Esophagus squamous epithelium (tissue), 5 donors: ENCODE data around the gene WDR70. TPM values are rescaled to one million over a fixed set of nuclear protein-coding genes. Genes with fewer than 3 reads are reported as not detected.

Source experiments
- DNase-seq: peaks from one replicate; lab custom pipeline; 2025; lab: John Stamatoyannopoulos, UW
- H3K27ac ChIP-seq, 4 donors: fragments of 200-600 bp; sonication (generic); one replicate each; pipeline ENCODE4 v1.5.1; 2016 to 2019; ENCODE audit warnings: mild to moderate bottlenecking in 1 of 4
- H3K27me3 ChIP-seq, 4 donors: fragments of 200-600 bp; sonication (generic); 1 replicate in 3 of 4; 2 replicates in 1 of 4; pipeline versions ENCODE4 v1.5.1 to v1.6.0; 2017 to 2021; ENCODE audit warnings: antibody characterized with exemption in 1 of 4
- H3K36me3 ChIP-seq, 3 donors: fragments of 200-600 bp; sonication (generic); one replicate each; pipeline ENCODE4 v1.5.1; 2016 to 2019
- H3K4me1 ChIP-seq, 3 donors: fragments of 200-600 bp; sonication (generic); one replicate each; pipeline ENCODE4 v1.5.1; 2017 to 2019
- H3K4me3 ChIP-seq, 4 donors: fragments of 200-600 bp; sonication (generic); 1 replicate in 3 of 4; 2 replicates in 1 of 4; pipeline ENCODE4 v1.5.1; 2016 to 2019; ENCODE audit warnings: mild to moderate bottlenecking in 2 of 4, moderate library complexity in 1 of 4
- H3K9me3 ChIP-seq, 3 donors: fragments of 200-600 bp; sonication (generic); one replicate each; pipeline ENCODE4 v1.5.1; 2016 to 2019
- POLR2A ChIP-seq, 4 donors: fragments of 450-650 bp; IDR thresholded peaks; one replicate each; pipeline ENCODE4 v1.6.1; 2017; ENCODE audit warnings: antibody characterized with exemption in 4 of 4, mild to moderate bottlenecking in 4 of 4, moderate library complexity in 3 of 4
- WGBS, 2 donors: methylation state at CpG; one replicate each; pipeline ENCODE4 v1.1.5; 2018; 5-methylcytosine and 5-hydroxymethylcytosine counted together
- intact Hi-C: fragments of 100-400 bp; cut with DNase I; formaldehyde crosslinking; loops from one replicate; pipeline ENCODE4 v1.15.0; 2022
- total RNA-seq, 4 donors: library from RNA; depleted of rRNA; stranded (reverse); fragments of >200 nt; gene quantifications; one replicate each; pipeline ENCODE4 v1.1.0, GENCODE V29; 2016
- TF ChIP-seq, protein P1 (sequence below), 6 experiments: fragments of 450-650 bp in 4 of 6; fragments of 200-600 bp in 2 of 6; sonication (generic) in 2 of 6; IDR thresholded peaks; one replicate each; pipeline ENCODE4 v1.5.1; 2016 to 2019; ENCODE audit warnings: antibody characterized with exemption in 6 of 6, mild to moderate bottlenecking in 4 of 6, moderate library complexity in 4 of 6
- donor health status: DM: yes; HTN: yes; CAD: no.

WDR70 gene
- total RNA-seq, 4 donors from 2014 or later, result 8.2 to 26.1 (median 15.5) TPM

DNA sequence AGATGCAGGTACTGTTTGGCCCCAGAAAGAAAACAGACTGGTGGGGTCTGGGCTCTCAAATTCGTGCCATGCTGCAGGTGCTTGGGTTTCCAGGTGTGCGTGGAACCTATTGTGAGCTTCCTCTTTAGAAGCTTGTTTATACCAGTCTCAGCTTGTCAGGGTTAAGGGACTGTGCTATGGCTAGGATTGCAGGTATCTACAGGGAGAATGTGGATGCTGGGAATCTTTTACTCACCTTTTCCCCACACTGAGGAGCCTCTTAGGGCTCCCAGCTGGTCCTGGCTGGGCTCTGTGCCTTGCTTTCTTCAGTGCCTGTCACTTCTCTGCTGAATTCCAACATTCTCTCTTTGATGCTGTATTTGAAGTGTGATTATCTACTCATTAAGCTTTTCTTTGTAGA is 111.8 kb downstream of the WDR70 start:
- Histone ChIP-seq H3K27me3 (no peaks in the 10 kb centered on the region), H3K4me3 (no peak overlapping the region)
- 44 to 60% methylated on average over 2 of the region's 2 CpGs for WGBS, 2 donors

DNA sequence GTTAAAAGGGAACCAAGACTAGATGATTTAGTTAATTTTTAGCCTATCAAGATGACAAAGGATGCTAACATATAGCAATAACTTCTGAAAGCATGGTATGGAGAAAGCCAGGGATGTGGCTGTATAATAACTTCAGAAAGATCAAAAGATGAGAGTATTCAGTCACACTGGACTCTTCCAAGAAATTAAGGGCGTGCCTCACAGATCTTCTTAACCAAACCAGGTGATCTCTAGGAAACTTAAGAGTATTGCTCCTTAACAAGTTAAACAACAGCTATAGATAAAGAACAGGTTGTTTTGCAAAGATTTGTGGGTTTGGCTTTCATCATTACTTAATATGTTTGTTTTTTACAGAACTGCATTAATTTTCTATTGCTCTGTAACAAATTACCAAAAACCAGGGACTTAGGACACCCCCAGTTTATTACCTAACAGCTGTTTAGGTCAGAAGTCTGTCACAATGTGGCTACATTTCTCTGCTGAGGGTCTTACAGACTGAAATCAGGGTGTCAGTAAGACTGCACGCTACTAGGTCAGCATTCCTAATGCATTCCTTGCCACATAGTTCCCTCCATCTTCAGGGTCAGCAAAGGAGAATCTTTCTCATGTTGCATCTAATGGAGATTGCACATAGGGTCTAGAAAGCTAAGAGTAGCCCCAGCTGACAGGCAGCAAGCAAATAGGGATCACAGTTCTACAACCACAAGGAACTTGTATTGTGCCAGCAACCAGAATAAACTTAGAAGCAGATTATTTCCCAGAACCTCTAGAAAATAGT is 113.8 kb downstream of the WDR70 start:
- Histone ChIP-seq H3K4me3 (no peak overlapping the region), H3K27ac (no peak overlapping the region), H3K4me1 (peaks cover 0 to 12% (median 0%) of the 10 kb centered on the region in 3 donors), H3K27me3 (no peaks in the 10 kb centered on the region), H3K36me3 (peaks cover 0 to 11% (median 0%) of the 10 kb centered on the region in 3 donors), H3K9me3 (no peaks in the 10 kb centered on the region)
- WGBS, 2 donors, result 88 to 98% methylated on average over 2 of the region's 2 CpGs
- DNase-seq, result no peak
- intact Hi-C loops, result no loop called here
- TF ChIP-seq POLR2A (IDR thresholded peaks at IDR 0.05), result no peak
- TF ChIP-seq, protein P1, sequence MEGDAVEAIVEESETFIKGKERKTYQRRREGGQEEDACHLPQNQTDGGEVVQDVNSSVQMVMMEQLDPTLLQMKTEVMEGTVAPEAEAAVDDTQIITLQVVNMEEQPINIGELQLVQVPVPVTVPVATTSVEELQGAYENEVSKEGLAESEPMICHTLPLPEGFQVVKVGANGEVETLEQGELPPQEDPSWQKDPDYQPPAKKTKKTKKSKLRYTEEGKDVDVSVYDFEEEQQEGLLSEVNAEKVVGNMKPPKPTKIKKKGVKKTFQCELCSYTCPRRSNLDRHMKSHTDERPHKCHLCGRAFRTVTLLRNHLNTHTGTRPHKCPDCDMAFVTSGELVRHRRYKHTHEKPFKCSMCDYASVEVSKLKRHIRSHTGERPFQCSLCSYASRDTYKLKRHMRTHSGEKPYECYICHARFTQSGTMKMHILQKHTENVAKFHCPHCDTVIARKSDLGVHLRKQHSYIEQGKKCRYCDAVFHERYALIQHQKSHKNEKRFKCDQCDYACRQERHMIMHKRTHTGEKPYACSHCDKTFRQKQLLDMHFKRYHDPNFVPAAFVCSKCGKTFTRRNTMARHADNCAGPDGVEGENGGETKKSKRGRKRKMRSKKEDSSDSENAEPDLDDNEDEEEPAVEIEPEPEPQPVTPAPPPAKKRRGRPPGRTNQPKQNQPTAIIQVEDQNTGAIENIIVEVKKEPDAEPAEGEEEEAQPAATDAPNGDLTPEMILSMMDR (IDR thresholded peaks at IDR 0.05), result no peak

More for the DNA sequence above, 111.8 kb downstream of the WDR70 start:
- DNase-seq, result no peak
- Histone ChIP-seq H3K36me3 (peaks cover 0 to 8% (median 0%) of the 10 kb centered on the region in 3 donors), H3K9me3 (no peaks in the 10 kb centered on the region), H3K27ac (no peak overlapping the region), H3K4me1 (peaks cover 0 to 12% (median 0%) of the 10 kb centered on the region in 3 donors)
- no peak for TF ChIP-seq POLR2A (IDR thresholded peaks at IDR 0.05)
- TF ChIP-seq, protein P1 (IDR thresholded peaks at IDR 0.05), result no peak
- intact Hi-C loops, result no loop called here

DNA sequence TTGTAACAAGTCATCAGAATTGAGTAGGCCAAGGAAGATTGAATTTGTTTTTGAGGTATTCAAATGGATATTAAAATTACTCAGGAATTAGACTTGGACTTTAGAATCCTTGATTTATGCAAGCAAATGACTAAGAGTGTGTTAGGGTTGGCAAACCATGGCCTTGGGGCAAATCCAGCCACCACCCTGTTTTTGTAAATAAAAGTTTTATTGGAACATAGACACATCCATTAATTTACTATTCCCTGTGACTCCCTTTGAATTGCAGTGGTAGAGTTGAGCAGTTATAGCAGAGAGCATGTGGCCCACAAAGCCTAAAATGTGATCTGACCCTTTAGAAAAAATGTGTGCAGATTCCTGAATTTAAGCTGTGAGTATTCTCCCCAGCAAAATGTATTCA is 115.6 kb downstream of the WDR70 start:
- TF ChIP-seq POLR2A (IDR thresholded peaks at IDR 0.05), result no peak
- TF ChIP-seq, protein P1 (IDR thresholded peaks at IDR 0.05), result no peak
- Histone ChIP-seq H3K27me3 (no peaks in the 10 kb centered on the region), H3K4me3 (no peak overlapping the region), H3K27ac (no peak overlapping the region), H3K4me1 (peaks cover 0 to 12% (median 0%) of the 10 kb centered on the region in 3 donors), H3K9me3 (no peaks in the 10 kb centered on the region), H3K36me3 (peaks cover 0 to 28% (median 0%) of the 10 kb centered on the region in 3 donors)
- intact Hi-C loops, result no loop called here
- DNase-seq, result no peak

DNA sequence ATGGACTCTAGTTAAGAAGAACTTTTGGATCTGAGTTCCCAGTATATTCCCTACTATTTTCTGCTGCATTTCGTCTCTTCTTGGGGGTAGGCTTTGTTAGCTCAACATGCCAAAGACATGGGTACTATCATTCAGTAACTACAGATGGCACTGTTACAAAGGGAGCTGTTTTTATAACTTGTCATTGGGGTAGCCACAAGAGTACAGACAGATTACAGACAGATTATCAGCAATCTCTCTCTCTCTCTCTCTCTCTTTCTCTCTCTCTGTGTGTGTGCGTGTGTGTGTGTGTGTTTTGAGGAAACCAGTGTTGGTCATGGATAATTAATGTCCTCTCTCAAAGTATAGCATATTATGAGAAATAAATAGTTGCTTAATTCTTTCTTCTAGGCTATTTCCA is 116.1 kb downstream of the WDR70 start:
- WGBS, 2 donors, result 79 to 96% methylated on average over 2 of the region's 2 CpGs

More for the DNA sequence above, 116.1 kb downstream of the WDR70 start:
- Histone ChIP-seq H3K27ac (no peak overlapping the region), H3K4me1 (peaks cover 0 to 12% (median 0%) of the 10 kb centered on the region in 3 donors), H3K36me3 (peaks cover 0 to 28% (median 0%) of the 10 kb centered on the region in 3 donors), H3K27me3 (no peaks in the 10 kb centered on the region), H3K9me3 (no peaks in the 10 kb centered on the region), H3K4me3 (no peak overlapping the region)
- no peak for DNase-seq
- intact Hi-C loops, result no loop called here
- TF ChIP-seq, protein P1 (IDR thresholded peaks at IDR 0.05), result no peak
- TF ChIP-seq POLR2A (IDR thresholded peaks at IDR 0.05), result no peak
